Measurements from ENCODE around the gene ELMOD1. TPM values are rescaled to one million over a fixed set of nuclear protein-coding genes. Genes with fewer than 3 reads are reported as not detected.

ELMOD1 gene
- total RNA-seq, 1 experiment from 2014 or later = not detected

GRCh38 chr11:107697291-107697690 lies 106.3 kb downstream of the ELMOD1 start:
- POLR2A ChIA-PET (ENCODE audit: low non-redundant PET) = no interaction called here
- Histone ChIP-seq H3K9me3 (ENCODE audit: low read depth, low read length, poor library complexity, severe bottlenecking) (no peaks in the 10 kb centered on the region), H3K27ac (ENCODE audit: low read depth, low read length, poor library complexity, severe bottlenecking) (no peak overlapping the region), H3K36me3 (ENCODE audit: insufficient read depth, low read length, poor library complexity, severe bottlenecking) (no peaks in the 10 kb centered on the region), H3K27me3 (replicated peaks; ENCODE audit: insufficient read depth, low read depth, low read length, poor library complexity) (no peaks in the 10 kb centered on the region), H3K4me1 (ENCODE audit: insufficient read depth, low read length, poor library complexity, severe bottlenecking) (no peaks in the 10 kb centered on the region), H3K4me3 (ENCODE audit: low read depth, low read length, poor library complexity, severe bottlenecking) (no peak overlapping the region)
- CTCF ChIA-PET = no interaction called here
- TF ChIP-seq CTCF (conservative IDR thresholded peaks at IDR 0.05; ENCODE audit: low read depth, low read length) = no peak
- no peak for TF ChIP-seq EZH2 (IDR thresholded peaks at IDR 0.05; ENCODE audit: borderline replicate concordance, low read depth, low read length, poor library complexity, severe bottlenecking)
- DNase-seq (ENCODE audit: low spot score) = no peak
- intact Hi-C loops (cut with micrococcal nuclease; ENCODE audit: unreplicated experiment) = no loop called here
- no TSS peak for BruUV-seq (replicated peaks)

- ChIA-PET POLR2A (ENCODE audit: low non-redundant PET) (no interaction called here), CTCF (no interaction called here)
- Histone ChIP-seq H3K27ac (ENCODE audit: low read depth, low read length, poor library complexity, severe bottlenecking) (no peak overlapping the region), H3K9me3 (ENCODE audit: low read depth, low read length, poor library complexity, severe bottlenecking) (no peaks in the 10 kb centered on the region), H3K4me1 (ENCODE audit: insufficient read depth, low read length, poor library complexity, severe bottlenecking) (no peaks in the 10 kb centered on the region), H3K36me3 (ENCODE audit: insufficient read depth, low read length, poor library complexity, severe bottlenecking) (no peaks in the 10 kb centered on the region), H3K4me3 (ENCODE audit: low read depth, low read length, poor library complexity, severe bottlenecking) (no peak overlapping the region), H3K27me3 (replicated peaks; ENCODE audit: insufficient read depth, low read depth, low read length, poor library complexity) (no peaks in the 10 kb centered on the region)
- no TSS peak for BruUV-seq (replicated peaks)
- DNase-seq (ENCODE audit: low spot score) = no peak
- no peak for TF ChIP-seq CTCF (conservative IDR thresholded peaks at IDR 0.05; ENCODE audit: low read depth, low read length)
- no peak for TF ChIP-seq EZH2 (IDR thresholded peaks at IDR 0.05; ENCODE audit: borderline replicate concordance, low read depth, low read length, poor library complexity, severe bottlenecking)
- intact Hi-C loops (cut with micrococcal nuclease; ENCODE audit: unreplicated experiment) = no loop called here
These were observed 108.7 kb downstream of the ELMOD1 start for GRCh38 chr11:107699371-107700285.

DNA sequence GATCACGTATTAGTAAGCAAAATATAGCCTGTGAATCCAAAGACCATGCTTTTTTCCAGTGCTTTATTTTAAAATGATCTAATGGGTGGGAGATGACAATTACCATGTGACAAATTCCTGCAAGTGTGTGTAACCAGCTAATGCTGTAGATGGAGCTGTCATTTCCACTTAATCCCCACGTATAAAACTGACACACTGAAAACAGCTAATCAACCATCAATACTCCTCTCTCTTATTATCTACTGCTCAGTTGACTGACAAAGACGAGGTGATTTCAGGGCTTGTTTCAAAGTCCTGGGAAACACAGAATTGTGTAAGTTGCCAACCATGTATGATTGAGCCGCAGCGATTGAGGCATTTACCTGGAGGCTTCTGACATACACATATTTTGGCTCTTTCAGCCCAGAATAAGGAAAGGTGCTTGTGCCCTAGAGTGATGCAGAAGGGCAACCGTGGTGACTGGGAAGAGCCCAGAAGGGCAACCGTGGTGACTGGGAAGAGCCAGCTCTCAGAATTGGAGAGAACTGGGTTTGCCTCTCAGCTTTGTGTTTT lies 111.2 kb downstream of the ELMOD1 start:
- no peaks in the 10 kb centered on the region for H3K9me3 ChIP-seq (ENCODE audit: low read depth, low read length, poor library complexity, severe bottlenecking)
- no peaks in the 10 kb centered on the region for H3K36me3 ChIP-seq (ENCODE audit: insufficient read depth, low read length, poor library complexity, severe bottlenecking)
- intact Hi-C loops (cut with micrococcal nuclease; ENCODE audit: unreplicated experiment) = no loop called here
- no peaks in the 10 kb centered on the region for H3K4me1 ChIP-seq (ENCODE audit: insufficient read depth, low read length, poor library complexity, severe bottlenecking)
- H3K27me3 ChIP-seq (replicated peaks; ENCODE audit: insufficient read depth, low read depth, low read length, poor library complexity) = no peaks in the 10 kb centered on the region
- H3K27ac ChIP-seq (ENCODE audit: low read depth, low read length, poor library complexity, severe bottlenecking) = no peak overlapping the region
- ChIA-PET CTCF (interaction anchor here (0.5 kb wide), 1 partner anchor 19 kb away, joined by 4 read pairs; no protein-coding TSS in a partner anchor), POLR2A (ENCODE audit: low non-redundant PET) (no interaction called here)
- TF ChIP-seq CTCF (conservative IDR thresholded peaks at IDR 0.05; ENCODE audit: low read depth, low read length) (no peak), EZH2 (IDR thresholded peaks at IDR 0.05; ENCODE audit: borderline replicate concordance, low read depth, low read length, poor library complexity, severe bottlenecking) (no peak)
- no peak for DNase-seq (ENCODE audit: low spot score)
- H3K4me3 ChIP-seq (ENCODE audit: low read depth, low read length, poor library complexity, severe bottlenecking) = no peak overlapping the region
- BruUV-seq (replicated peaks) = no TSS peak
